GM15510 (cell line): ENCODE measurements around the gene PAX5.

Source experiments
- POLR2A ChIP-seq: IDR thresholded peaks from 3 replicates; pipeline ENCODE4 v1.6.1; 2011; ENCODE audit warnings: borderline replicate concordance; ENCODE audit not compliant: insufficient read length; ENCODE audit errors: extremely low read depth

Gene PAX5

DNA sequence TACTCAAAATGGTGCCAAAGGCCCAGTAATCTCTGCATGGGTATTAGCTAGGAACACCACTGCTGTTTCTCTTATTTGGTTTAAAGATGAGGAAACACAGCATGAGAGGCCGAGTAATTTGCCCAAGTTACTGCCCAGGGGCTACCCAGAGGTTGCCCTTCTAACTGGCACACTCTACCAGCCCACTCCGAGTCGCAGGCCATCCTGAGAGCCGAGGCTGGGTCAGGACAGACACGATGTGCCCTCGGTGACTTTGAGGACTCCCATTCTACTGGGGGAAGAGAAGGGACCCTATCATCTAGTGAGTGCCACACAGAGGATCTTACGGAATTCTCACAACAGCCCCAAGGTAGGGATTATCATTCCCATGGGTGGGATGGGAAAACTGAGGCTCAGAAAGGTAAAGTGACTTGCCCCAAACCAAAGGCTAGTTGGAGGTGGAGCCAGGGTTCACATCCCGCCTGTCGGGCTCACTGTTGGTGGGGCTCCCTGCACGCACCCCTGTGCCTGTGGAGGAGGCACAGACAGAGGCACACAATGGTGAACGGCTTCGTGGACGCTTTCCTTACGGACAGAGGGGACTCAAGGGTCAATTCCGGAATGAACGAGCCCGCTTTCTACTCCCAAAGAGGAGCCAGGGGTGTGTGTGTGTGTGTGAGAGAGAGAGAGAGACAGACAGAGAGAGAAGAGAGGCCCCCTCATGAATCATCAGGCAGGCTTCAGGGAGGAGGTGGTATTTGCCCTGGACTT, 236.4 kb downstream of the PAX5 start:
- TF ChIP-seq POLR2A, result no peak

DNA sequence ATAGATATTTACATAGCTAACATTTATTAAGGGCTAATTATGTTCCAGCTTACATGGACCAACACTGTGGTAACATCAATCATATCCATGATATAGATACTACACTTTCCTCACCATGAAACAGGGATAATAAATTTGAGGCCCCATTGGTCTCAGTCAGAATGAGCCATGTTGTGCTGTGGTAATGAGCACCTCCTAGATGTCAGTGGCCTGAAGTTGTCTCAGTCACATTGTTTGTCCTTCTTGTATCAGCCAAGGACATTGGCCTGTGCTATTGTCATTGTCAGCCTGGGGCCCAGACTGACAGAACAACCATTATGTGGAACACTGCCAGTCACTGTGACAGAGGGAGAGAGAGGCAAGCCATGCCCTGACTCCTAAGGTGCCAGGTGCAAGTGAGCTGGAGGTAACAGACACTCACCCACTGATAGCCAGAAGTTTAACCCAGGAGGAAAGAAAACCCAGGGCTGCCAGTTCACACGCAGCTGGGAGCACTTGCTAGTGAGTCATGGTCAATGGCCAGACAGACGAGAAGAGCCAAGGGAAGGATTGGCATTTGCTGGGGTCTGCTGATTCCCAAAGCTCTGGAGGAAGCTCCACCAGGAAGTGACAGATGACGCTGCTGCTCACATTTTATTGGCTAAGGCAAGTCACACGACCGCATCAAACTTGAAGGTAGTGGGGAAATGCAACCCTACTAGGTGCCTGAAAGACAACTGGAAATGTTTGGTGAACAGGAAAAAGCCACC, 237.2 kb downstream of the PAX5 start:
- TF ChIP-seq POLR2A, result no peak

DNA sequence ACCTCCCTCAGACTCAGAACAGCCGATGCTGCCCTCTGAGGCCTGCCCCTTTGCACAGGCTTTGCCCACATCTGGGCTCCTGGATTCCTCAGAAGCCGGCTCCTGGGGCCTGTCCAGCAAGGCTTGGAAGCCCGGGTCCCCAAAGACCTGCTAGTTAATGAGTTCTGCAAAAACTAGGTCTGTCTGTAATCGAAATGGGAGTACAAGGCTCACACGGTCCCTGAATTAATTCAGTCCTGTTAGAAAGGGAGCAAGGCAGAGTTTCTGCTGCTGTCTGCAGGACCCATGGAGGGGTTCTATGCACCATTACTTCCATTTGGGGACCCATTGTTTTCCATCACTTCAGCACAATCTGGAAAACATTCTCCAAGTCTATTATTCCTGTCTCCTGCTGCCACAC, 239.6 kb downstream of the PAX5 start:
- no peak for TF ChIP-seq POLR2A

DNA sequence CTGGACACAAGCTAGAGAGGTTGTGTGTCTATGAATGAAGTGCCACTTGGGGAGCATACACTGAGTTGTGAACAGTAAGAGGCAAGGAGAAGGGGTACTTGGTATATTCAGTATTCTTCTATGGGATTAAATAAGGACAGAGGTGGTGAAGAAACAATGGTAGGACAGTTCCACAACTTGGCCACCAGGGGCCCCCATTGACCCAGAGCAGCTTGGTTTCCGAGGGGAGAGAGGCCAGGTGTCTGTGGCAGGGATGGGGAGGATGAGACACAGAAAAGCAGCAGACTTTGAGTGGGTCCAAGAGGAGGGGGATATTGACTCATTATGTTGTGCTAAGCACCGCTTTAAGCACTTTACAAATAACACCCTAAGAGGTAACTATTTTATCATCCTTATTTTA, 240.8 kb downstream of the PAX5 start:
- TF ChIP-seq POLR2A, result no peak

DNA sequence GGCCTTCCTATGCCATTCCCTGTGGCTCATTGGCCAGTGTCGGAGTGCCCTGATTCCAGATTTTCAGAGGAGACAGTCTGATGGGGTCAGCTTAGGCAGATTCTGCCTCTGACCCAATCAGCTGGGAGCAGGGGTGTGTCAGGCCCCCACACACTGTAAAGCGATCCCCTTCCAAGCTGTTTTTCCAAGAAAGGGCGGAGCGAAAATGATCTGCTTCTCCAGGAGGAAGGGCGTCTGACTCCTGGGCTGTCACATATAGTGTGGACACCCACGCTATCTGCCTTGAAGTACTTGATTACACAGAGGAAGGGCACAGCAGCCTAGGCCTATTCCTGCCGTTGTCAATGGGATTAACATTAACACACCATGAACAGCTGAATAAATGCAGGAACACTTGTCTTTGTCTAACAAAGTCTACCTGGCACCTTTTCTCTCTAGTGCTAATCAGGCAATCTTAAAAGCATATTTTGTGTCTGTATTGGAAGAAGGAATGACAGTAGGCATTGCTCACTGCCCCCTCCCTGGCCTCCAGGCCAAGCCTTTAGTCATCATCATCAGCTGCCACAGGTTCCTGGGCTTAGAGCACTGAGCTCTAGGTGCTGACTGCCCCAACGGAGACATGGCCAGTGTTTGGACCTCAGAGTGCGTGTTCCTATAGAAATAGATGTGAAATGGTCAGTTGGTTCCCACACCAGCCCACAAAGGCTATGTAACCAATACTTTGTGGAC, 242.7 kb downstream of the PAX5 start:
- TF ChIP-seq POLR2A, result no peak

DNA sequence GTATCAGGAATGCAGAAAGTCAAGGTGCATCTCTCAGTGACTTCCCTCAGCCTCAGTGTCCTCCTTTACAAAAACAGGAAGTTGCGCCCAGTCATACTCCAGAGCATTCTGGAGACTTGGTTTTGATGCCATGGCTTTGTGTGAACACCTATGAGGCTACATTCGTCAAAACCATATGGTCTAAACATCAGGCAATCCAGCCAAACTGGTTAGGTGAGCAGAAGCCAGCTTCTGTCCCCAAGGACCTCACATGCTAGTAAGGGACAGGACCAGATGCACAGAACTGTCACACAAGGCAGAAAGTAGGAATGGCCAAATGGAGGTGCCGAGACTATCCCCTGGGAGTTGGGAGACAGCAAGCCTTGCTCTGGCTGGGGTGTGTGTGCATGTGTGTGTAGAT, 244.2 kb downstream of the PAX5 start:
- no peak for TF ChIP-seq POLR2A

DNA sequence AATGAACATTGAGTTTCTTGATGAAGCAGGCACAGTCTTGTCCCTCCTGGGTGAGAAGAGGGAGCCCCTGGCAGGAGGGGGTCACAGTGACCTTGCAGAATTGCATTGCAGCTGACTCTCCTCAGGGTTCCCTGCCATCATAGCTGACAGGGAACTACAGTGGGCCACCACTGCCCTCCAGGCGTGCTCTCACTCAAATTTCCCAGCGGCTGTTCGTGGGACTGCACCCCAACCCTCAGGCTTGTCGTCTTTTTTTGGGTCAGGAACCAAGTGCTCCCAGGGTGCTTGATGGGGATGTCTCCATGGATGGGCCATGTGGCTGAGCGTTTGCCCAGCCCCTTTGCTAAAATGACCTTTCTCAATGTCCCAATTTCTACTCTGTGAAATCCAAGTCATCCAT, 245.5 kb downstream of the PAX5 start:
- TF ChIP-seq POLR2A, result no peak

DNA sequence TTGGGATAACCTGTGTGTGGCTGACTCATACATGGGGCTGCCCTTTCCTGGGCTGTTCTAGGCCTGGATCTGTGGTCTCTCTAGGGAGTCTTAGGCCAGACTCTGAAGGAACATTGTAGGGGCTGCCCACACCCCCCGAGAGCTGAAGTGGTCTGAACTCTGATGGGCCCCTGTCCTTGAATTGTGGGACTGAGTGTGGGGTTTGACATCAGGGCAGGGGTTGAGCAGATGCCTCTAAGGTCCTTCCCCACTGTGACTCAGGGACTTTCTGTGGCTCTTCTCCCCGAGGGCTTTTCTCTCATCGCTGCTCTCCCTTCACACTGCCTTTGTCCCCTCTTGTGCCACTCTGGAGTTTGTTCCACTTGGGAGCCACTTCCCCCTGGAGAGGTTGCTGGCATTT, 246.4 kb downstream of the PAX5 start:
- no peak for TF ChIP-seq POLR2A
